K562 (cell line): Measurements from ENCODE around the gene BRAF. TPM values are rescaled to one million over a fixed set of nuclear protein-coding genes. Genes with fewer than 3 reads are reported as not detected.

ENCODE experiments used
- FOXA3 ChIP-seq, 2 experiments: fragments of 450-650 bp in 1 of 2; sonication (generic) in 1 of 2; formaldehyde crosslinking; IDR thresholded peaks in 1 of 2; conservative IDR thresholded peaks in 1 of 2; 2 replicates each; pipeline versions ENCODE4 v1.4.0 to v1.8.0; 2020 to 2022; ENCODE audit warnings: mild to moderate bottlenecking in 2 of 2, missing genetic modification reagents in 1 of 2
- FOXP1 ChIP-seq: sonication (generic); formaldehyde crosslinking; IDR thresholded peaks from 2 replicates; pipeline ENCODE4 v1.8.0; 2022; ENCODE audit warnings: mild to moderate bottlenecking, missing genetic modification reagents
- GATA2 ChIP-seq: sonication (generic); formaldehyde crosslinking; IDR thresholded peaks from 2 replicates; pipeline ENCODE4 v1.4.0; 2020; ENCODE audit warnings: mild to moderate bottlenecking, missing genetic modification reagents
- GATAD2A ChIP-seq: fragments of 450-650 bp; IDR thresholded peaks from 2 replicates; pipeline ENCODE4 v1.6.1; 2017
- HCFC1 ChIP-seq: IDR thresholded peaks from 2 replicates; pipeline ENCODE4 v1.6.1; 2012; ENCODE audit warnings: low read depth, low read length, improper control_type of control experiment
- JUNB ChIP-seq: fragments of 450-650 bp; formaldehyde crosslinking; conservative IDR thresholded peaks from 2 replicates; pipeline ENCODE4 v1.4.0; 2020; ENCODE audit warnings: mild to moderate bottlenecking
- MECOM ChIP-seq: fragments of 250-450 bp; sonication (Bioruptor Pico); IDR thresholded peaks from 2 replicates; pipeline ENCODE4 v1.8.0; 2022; ENCODE audit warnings: inconsistent platforms
- NBN ChIP-seq: fragments of 450-650 bp; IDR thresholded peaks from 2 replicates; pipeline ENCODE4 v1.6.1; 2016; ENCODE audit warnings: low read depth, mild to moderate bottlenecking
- POLR2AphosphoS2 ChIP-seq: IDR thresholded peaks from 2 replicates; pipeline ENCODE4 v1.6.1; 2012; ENCODE audit warnings: low read length, improper control_type of control experiment
- RBBP5 ChIP-seq: fragments of 200-600 bp; sonication (generic); IDR thresholded peaks from 2 replicates; pipeline ENCODE4 v1.6.1; 2012; ENCODE audit warnings: borderline replicate concordance, mild to moderate bottlenecking, low read length, control low read depth, inconsistent platforms; ENCODE audit not compliant: insufficient read depth, poor library complexity, severe bottlenecking
- RBM17 ChIP-seq: fragments of 200-400 bp; formaldehyde crosslinking; IDR thresholded peaks from 2 replicates; pipeline ENCODE4 v1.6.1; 2017; ENCODE audit warnings: low read depth, mild to moderate bottlenecking, low read length, borderline replicate concordance
- RBM39 ChIP-seq: fragments of 200-400 bp; formaldehyde crosslinking; optimal IDR thresholded peaks from 2 replicates; pipeline ENCODE3; 2018; ENCODE audit warnings: low read depth, low read length
- ZC3H8 ChIP-seq: fragments of 450-650 bp; IDR thresholded peaks from 2 replicates; pipeline ENCODE4 v1.6.1; 2017
- ZFPM2 ChIP-seq: fragments of 250-450 bp; sonication (Bioruptor Pico); IDR thresholded peaks from 2 replicates; pipeline ENCODE4 v1.5.1; 2022; ENCODE audit warnings: mild to moderate bottlenecking
- ZNF232 ChIP-seq: sonication (generic); formaldehyde crosslinking; IDR thresholded peaks from 2 replicates; pipeline ENCODE4 v1.8.0; 2022; ENCODE audit warnings: mild to moderate bottlenecking, missing genetic modification reagents
- ZNF589 ChIP-seq: fragments of 200-800 bp; sonication (Bioruptor generic); IDR thresholded peaks from 2 replicates; pipeline ENCODE4 v1.6.1; 2016; ENCODE audit warnings: low read depth, missing genetic modification characterization, missing compliant biosample characterization
- polyA plus RNA-seq, 8 experiments: library from polyadenylated mRNA; depleted of rRNA in 4 of 8; stranded (reverse) in 5 of 8; unstranded in 3 of 8; fragments of >200 nt; fragmentation: Nextera tagmentation in 2 of 8; fragmentation: Illumina TruSeq in 1 of 8; extraction: Ambion mirVana in 2 of 8; extraction: Trizol in 1 of 8; gene quantifications; 2 replicates each; pipeline versions ENCODE4 v1.2.1 to v1.2.3, GENCODE V29; 2011 to 2014; ENCODE audit warnings: inconsistent platforms in 1 of 8, missing spikeins in 1 of 8
- total RNA-seq, 7 experiments: library from RNA; depleted of rRNA in 6 of 7; stranded (reverse); fragments of >200 nt in 6 of 7; fragmentation: Illumina TruSeq in 2 of 7; extraction: Trizol in 2 of 7; gene quantifications; 2 replicates each; pipeline versions ENCODE4 v1.2.1 to v1.2.3, GENCODE V29; 2011 to 2021; ENCODE audit warnings: low replicate concordance in 1 of 7
- TF ChIP-seq, protein P1 (sequence below): sonication (generic); formaldehyde crosslinking; IDR thresholded peaks from 2 replicates; pipeline ENCODE4 v1.8.0; 2022; ENCODE audit warnings: mild to moderate bottlenecking, missing genetic modification reagents
- TF ChIP-seq, protein P2 (sequence below): sonication (generic); formaldehyde crosslinking; IDR thresholded peaks from 2 replicates; pipeline ENCODE4 v1.9.0; 2022; ENCODE audit warnings: mild to moderate bottlenecking, missing genetic modification reagents
- TF ChIP-seq, protein P3 (sequence below): fragments of 450-650 bp; IDR thresholded peaks from 2 replicates; pipeline ENCODE4 v1.6.1; 2016; ENCODE audit warnings: low read depth, mild to moderate bottlenecking, moderate library complexity
- TF ChIP-seq, protein P4 (sequence below): sonication (generic); formaldehyde crosslinking; IDR thresholded peaks from 2 replicates; pipeline ENCODE4 v1.4.0; 2020; ENCODE audit warnings: mild to moderate bottlenecking, missing genetic modification reagents
- TF ChIP-seq, protein P5 (sequence below): conservative IDR thresholded peaks from 2 replicates; pipeline ENCODE4 v1.6.1; 2011; ENCODE audit warnings: low read depth, mild to moderate bottlenecking, low read length; ENCODE audit not compliant: control insufficient read depth

Gene BRAF
- total and polyA plus RNA-seq, 9 of the 15 experiments (the other 6 are each of a cell fraction or from before 2014, with no cell fraction given) = 3.6 to 38.3 (median 21.9) TPM

DNA sequence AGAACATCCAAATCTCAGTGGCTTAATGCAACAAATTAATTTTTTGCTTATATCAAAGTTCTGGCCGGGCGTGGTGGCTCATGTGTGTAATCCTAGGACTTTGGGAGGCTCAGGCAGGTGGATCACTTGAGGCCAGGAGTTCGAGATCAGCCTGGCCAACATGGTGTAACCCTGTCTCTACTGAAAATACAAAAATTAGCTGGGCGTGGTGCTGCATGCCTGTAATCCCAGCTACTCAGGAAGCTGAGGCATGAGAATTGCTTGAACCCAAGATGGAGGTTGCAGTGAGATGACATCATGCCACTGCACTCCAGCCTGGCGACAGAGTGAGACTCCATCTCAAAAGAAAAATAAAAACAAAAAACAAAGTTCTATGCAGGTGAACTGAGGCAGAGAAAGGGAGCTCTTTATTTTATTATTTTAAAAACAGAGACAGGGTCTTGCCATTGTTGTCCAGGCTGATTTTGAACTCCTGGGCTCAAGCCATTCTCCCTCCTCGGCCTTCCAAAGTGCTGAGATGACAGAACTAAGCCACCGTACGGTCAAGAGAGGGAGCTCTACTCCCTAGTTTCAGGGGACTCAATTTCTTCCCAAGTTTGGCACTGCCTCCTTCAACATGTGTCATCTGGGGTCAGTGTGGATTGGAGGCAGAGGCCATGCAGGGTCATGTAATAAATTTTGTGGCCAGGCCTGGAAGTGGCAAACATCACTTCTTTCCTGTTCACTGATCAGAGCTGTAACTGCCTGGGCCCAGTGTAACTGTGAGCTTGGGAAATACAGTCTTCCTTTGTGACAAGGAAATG is 249.6 kb downstream of the BRAF start (continued):
- no peak for TF ChIP-seq ZNF232 (CRISPR knock-in tag)
- TF ChIP-seq, protein P1, sequence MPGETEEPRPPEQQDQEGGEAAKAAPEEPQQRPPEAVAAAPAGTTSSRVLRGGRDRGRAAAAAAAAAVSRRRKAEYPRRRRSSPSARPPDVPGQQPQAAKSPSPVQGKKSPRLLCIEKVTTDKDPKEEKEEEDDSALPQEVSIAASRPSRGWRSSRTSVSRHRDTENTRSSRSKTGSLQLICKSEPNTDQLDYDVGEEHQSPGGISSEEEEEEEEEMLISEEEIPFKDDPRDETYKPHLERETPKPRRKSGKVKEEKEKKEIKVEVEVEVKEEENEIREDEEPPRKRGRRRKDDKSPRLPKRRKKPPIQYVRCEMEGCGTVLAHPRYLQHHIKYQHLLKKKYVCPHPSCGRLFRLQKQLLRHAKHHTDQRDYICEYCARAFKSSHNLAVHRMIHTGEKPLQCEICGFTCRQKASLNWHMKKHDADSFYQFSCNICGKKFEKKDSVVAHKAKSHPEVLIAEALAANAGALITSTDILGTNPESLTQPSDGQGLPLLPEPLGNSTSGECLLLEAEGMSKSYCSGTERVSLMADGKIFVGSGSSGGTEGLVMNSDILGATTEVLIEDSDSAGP (CRISPR knock-in tag) = no peak
- TF ChIP-seq, protein P2, sequence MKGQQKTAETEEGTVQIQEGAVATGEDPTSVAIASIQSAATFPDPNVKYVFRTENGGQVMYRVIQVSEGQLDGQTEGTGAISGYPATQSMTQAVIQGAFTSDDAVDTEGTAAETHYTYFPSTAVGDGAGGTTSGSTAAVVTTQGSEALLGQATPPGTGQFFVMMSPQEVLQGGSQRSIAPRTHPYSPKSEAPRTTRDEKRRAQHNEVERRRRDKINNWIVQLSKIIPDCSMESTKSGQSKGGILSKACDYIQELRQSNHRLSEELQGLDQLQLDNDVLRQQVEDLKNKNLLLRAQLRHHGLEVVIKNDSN = no peak
- no peak for TF ChIP-seq GATA2 (CRISPR knock-in tag)
- TF ChIP-seq, protein P3, sequence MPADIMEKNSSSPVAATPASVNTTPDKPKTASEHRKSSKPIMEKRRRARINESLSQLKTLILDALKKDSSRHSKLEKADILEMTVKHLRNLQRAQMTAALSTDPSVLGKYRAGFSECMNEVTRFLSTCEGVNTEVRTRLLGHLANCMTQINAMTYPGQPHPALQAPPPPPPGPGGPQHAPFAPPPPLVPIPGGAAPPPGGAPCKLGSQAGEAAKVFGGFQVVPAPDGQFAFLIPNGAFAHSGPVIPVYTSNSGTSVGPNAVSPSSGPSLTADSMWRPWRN = no peak
- TF ChIP-seq, protein P4, sequence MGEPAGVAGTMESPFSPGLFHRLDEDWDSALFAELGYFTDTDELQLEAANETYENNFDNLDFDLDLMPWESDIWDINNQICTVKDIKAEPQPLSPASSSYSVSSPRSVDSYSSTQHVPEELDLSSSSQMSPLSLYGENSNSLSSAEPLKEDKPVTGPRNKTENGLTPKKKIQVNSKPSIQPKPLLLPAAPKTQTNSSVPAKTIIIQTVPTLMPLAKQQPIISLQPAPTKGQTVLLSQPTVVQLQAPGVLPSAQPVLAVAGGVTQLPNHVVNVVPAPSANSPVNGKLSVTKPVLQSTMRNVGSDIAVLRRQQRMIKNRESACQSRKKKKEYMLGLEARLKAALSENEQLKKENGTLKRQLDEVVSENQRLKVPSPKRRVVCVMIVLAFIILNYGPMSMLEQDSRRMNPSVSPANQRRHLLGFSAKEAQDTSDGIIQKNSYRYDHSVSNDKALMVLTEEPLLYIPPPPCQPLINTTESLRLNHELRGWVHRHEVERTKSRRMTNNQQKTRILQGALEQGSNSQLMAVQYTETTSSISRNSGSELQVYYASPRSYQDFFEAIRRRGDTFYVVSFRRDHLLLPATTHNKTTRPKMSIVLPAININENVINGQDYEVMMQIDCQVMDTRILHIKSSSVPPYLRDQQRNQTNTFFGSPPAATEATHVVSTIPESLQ (CRISPR knock-in tag) = no peak
- no peak for TF ChIP-seq HCFC1
- TF ChIP-seq RBM39 = no peak
- TF ChIP-seq RBBP5 = peak; percentile 60
- no peak for TF ChIP-seq GATAD2A
- no peak for TF ChIP-seq RBM17
- 0 out of 2 replicates have a peak, but pooled peaks have one; percentile 45 for TF ChIP-seq MECOM (CRISPR knock-in tag)
- TF ChIP-seq NBN = no peak
- TF ChIP-seq FOXP1 = no peak
- TF ChIP-seq ZFPM2 = no peak
- TF ChIP-seq, protein P5, sequence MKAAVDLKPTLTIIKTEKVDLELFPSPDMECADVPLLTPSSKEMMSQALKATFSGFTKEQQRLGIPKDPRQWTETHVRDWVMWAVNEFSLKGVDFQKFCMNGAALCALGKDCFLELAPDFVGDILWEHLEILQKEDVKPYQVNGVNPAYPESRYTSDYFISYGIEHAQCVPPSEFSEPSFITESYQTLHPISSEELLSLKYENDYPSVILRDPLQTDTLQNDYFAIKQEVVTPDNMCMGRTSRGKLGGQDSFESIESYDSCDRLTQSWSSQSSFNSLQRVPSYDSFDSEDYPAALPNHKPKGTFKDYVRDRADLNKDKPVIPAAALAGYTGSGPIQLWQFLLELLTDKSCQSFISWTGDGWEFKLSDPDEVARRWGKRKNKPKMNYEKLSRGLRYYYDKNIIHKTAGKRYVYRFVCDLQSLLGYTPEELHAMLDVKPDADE = no peak
- TF ChIP-seq POLR2AphosphoS2 = no peak
- peak; percentile 69; the same call in 1 of the 2 replicates for TF ChIP-seq ZNF589 (CRISPR knock-in tag)
- no peak for TF ChIP-seq FOXA3 (CRISPR knock-in tag; conservative IDR thresholded peaks at IDR 0.05 in 1 of 2, IDR thresholded peaks at IDR 0.05 in 1 of 2)
- TF ChIP-seq ZC3H8 = no peak
- no peak for TF ChIP-seq JUNB
